HepG2 (cell line): Measurements from ENCODE around the gene PDIA5.

ENCODE experiments used
- CTCF ChIP-seq: sonication (generic); formaldehyde crosslinking; IDR thresholded peaks from 2 replicates; pipeline ENCODE4 v1.5.0; 2020; ENCODE audit warnings: mild to moderate bottlenecking, missing genetic modification reagents, moderate library complexity
- IRF2 ChIP-seq: IDR thresholded peaks from 2 replicates; pipeline ENCODE4 v1.6.1; 2018; ENCODE audit warnings: missing genetic modification reagents, missing compliant biosample characterization

DNA sequence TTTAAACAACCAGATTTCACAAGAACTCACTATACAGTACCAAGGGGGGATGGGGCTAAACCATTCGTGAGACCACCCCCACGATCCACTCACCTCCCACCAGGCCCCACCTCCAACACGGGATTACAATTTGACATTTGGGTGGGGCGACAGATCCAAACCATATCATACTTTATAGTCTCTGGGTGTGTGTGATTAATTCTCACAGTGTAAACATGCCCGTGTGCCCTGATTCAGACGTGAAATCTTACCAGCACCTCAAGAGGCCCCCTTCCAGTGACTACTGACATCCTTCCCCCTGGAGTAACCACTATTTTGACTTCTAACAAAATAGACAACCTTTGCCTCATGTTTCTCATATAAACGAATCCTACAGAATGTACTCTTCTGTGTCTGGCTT lies 5.0 kb upstream of the PDIA5 start:
- TF ChIP-seq IRF2 (CRISPR knock-in tag) (no peak), CTCF (CRISPR knock-in tag) (no peak)
